SK-N-SH treated with all-trans-retinoic acid at 6 μM for 48 hours (cell line): ENCODE measurements around the gene PPT2.

Experiments
- ATAC-seq: fragments of 200-7000 bp; cut with Tn5 transposase; 3 replicates; pipeline ENCODE4 v1.9.1; 2020; ENCODE audit warnings: mild to moderate bottlenecking, moderate library complexity
- ARNTL ChIP-seq: fragments of 450-650 bp; formaldehyde crosslinking; IDR thresholded peaks from 2 replicates; pipeline ENCODE4 v1.5.0; 2020; ENCODE audit warnings: low read depth, mild to moderate bottlenecking, moderate library complexity, borderline replicate concordance
- BACH2 ChIP-seq: fragments of 250-450 bp; sonication (Bioruptor Pico); IDR thresholded peaks from 2 replicates; pipeline ENCODE4 v1.9.0; 2021; ENCODE audit warnings: mild to moderate bottlenecking, borderline replicate concordance
- CREB5 ChIP-seq: fragments of 250-450 bp; sonication (Bioruptor Pico); IDR thresholded peaks from 2 replicates; pipeline ENCODE4 v1.5.1; 2020; ENCODE audit warnings: low read depth, mild to moderate bottlenecking, moderate library complexity
- CSDC2 ChIP-seq: fragments of 250-450 bp; sonication (Bioruptor Pico); IDR thresholded peaks from 2 replicates; pipeline ENCODE4 v1.5.0; 2020; ENCODE audit warnings: mild to moderate bottlenecking, moderate library complexity
- ESRRG ChIP-seq: fragments of 250-450 bp; sonication (Bioruptor Pico); IDR thresholded peaks from 2 replicates; pipeline ENCODE4 v1.6.1; 2021; ENCODE audit warnings: mild to moderate bottlenecking
- OSR1 ChIP-seq: fragments of 250-450 bp; sonication (Bioruptor Pico); IDR thresholded peaks from 2 replicates; pipeline ENCODE4 v1.8.0; 2022; ENCODE audit warnings: moderate library complexity, mild to moderate bottlenecking, inconsistent platforms
- PPARA ChIP-seq: fragments of 250-450 bp; sonication (Bioruptor Pico); IDR thresholded peaks from 2 replicates; pipeline ENCODE4 v1.5.0; 2020; ENCODE audit warnings: mild to moderate bottlenecking, borderline replicate concordance
- RARB ChIP-seq: fragments of 250-450 bp; sonication (Bioruptor Pico); IDR thresholded peaks from 2 replicates; pipeline ENCODE4 v1.8.0; 2021; ENCODE audit warnings: mild to moderate bottlenecking, moderate library complexity
- SNAI2 ChIP-seq: fragments of 250-450 bp; sonication (Bioruptor Pico); IDR thresholded peaks from 2 replicates; pipeline ENCODE4 v1.5.0; 2020; ENCODE audit warnings: mild to moderate bottlenecking, moderate library complexity
- TCF4 ChIP-seq: fragments of 250-450 bp; sonication (Bioruptor Pico); IDR thresholded peaks from 2 replicates; pipeline ENCODE4 v1.8.0; 2021; ENCODE audit warnings: mild to moderate bottlenecking, moderate library complexity, borderline replicate concordance
- TOX ChIP-seq: fragments of 250-450 bp; sonication (Bioruptor Pico); IDR thresholded peaks from 2 replicates; pipeline ENCODE4 v1.8.0; 2021; ENCODE audit warnings: mild to moderate bottlenecking, moderate library complexity, borderline replicate concordance
- ZC3H10 ChIP-seq: fragments of 250-450 bp; sonication (Bioruptor Pico); IDR thresholded peaks from 2 replicates; pipeline ENCODE4 v1.5.1; 2021; ENCODE audit warnings: mild to moderate bottlenecking, moderate library complexity
- ZFP3 ChIP-seq: fragments of 250-450 bp; sonication (Bioruptor Pico); IDR thresholded peaks from 2 replicates; pipeline ENCODE4 v1.5.0; 2020; ENCODE audit warnings: mild to moderate bottlenecking, moderate library complexity
- ZFP30 ChIP-seq: fragments of 450-650 bp; formaldehyde crosslinking; IDR thresholded peaks from 2 replicates; pipeline ENCODE4 v1.5.0; 2022; ENCODE audit warnings: mild to moderate bottlenecking, moderate library complexity
- ZNF565 ChIP-seq: fragments of 450-650 bp; formaldehyde crosslinking; conservative IDR thresholded peaks from 2 replicates; pipeline ENCODE4 v1.5.0; 2020; ENCODE audit warnings: low read depth, mild to moderate bottlenecking, moderate library complexity
- ZNF70 ChIP-seq: fragments of 450-650 bp; formaldehyde crosslinking; IDR thresholded peaks from 2 replicates; pipeline ENCODE4 v1.5.0; 2020; ENCODE audit warnings: mild to moderate bottlenecking, moderate library complexity
- ZNF8 ChIP-seq: fragments of 450-650 bp; formaldehyde crosslinking; IDR thresholded peaks from 2 replicates; pipeline ENCODE4 v1.5.0; 2020; ENCODE audit warnings: mild to moderate bottlenecking, moderate library complexity
- TF ChIP-seq, protein P1 (sequence below): fragments of 250-450 bp; sonication (Bioruptor Pico); IDR thresholded peaks from 2 replicates; pipeline ENCODE4 v1.8.0; 2020; ENCODE audit warnings: mild to moderate bottlenecking, moderate library complexity, borderline replicate concordance
- TF ChIP-seq, protein P2 (sequence below): fragments of 250-450 bp; sonication (Bioruptor Pico); IDR thresholded peaks from 2 replicates; pipeline ENCODE4 v1.8.0; 2021; ENCODE audit warnings: low read depth, mild to moderate bottlenecking, moderate library complexity, borderline replicate concordance

PPT2 gene

GRCh38 chr6:32127409-32127716 is 26.6 kb upstream of the PPT2 start (continued):
- no peak for TF ChIP-seq CSDC2 (CRISPR knock-in tag)
- TF ChIP-seq ZFP30 (CRISPR knock-in tag): no peak
- TF ChIP-seq, protein P1, sequence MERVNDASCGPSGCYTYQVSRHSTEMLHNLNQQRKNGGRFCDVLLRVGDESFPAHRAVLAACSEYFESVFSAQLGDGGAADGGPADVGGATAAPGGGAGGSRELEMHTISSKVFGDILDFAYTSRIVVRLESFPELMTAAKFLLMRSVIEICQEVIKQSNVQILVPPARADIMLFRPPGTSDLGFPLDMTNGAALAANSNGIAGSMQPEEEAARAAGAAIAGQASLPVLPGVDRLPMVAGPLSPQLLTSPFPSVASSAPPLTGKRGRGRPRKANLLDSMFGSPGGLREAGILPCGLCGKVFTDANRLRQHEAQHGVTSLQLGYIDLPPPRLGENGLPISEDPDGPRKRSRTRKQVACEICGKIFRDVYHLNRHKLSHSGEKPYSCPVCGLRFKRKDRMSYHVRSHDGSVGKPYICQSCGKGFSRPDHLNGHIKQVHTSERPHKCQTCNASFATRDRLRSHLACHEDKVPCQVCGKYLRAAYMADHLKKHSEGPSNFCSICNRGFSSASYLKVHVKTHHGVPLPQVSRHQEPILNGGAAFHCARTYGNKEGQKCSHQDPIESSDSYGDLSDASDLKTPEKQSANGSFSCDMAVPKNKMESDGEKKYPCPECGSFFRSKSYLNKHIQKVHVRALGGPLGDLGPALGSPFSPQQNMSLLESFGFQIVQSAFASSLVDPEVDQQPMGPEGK: no peak
- TF ChIP-seq ZNF70 (CRISPR knock-in tag): no peak
- TF ChIP-seq OSR1 (CRISPR knock-in tag): no peak
- no peak for TF ChIP-seq TCF4 (CRISPR knock-in tag)
- TF ChIP-seq SNAI2 (CRISPR knock-in tag): no peak

- TF ChIP-seq CREB5 (CRISPR knock-in tag) (no peak), ZNF8 (CRISPR knock-in tag) (no peak), ZNF565 (CRISPR knock-in tag) (no peak), SNAI2 (CRISPR knock-in tag) (no peak), BACH2 (CRISPR knock-in tag) (no peak), ZC3H10 (CRISPR knock-in tag) (no peak), PPARA (CRISPR knock-in tag) (no peak), OSR1 (CRISPR knock-in tag) (no peak)
- TF ChIP-seq, all 23 proteins: peak for 0
- peak; percentile 95 for ATAC-seq
Measured at GRCh38 chr6:32127717-32128592, 26.0 kb upstream of the PPT2 start, which contains the start of gene ATF6B. Gene ATF6B (minus strand): TSS chr6:32128246. CDS start chr6:32128207, 39 bp downstream.

DNA sequence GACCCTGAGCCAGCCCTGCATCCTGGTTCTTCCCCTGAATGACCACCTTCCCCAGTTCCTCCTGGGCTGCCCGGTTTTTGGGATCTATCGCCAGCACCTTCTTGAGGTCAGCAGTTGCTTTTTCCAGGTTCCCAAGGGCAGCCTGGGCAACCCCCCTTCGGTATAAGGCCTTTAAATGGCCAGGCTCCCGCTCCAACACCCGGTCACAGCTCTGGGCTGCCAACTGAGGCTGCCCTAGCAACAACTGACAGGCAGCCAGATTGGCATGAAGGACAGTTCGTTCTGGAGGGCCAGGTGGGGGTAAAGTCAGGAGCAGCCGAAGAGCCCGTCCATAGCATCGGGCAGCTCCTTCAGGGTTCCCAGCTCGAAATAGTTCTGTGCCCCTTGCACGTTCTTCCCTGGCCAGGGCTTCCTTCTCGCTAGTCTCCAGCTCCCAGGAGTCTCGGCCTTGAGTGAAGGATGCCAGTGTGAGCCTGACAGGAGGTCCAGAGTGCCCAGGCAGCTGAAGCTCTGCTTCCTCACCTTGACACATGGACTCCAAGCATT is 25.1 kb upstream of the PPT2 start:
- no peak for ATAC-seq
- TF ChIP-seq, protein P1: no peak
- TF ChIP-seq, protein P2, sequence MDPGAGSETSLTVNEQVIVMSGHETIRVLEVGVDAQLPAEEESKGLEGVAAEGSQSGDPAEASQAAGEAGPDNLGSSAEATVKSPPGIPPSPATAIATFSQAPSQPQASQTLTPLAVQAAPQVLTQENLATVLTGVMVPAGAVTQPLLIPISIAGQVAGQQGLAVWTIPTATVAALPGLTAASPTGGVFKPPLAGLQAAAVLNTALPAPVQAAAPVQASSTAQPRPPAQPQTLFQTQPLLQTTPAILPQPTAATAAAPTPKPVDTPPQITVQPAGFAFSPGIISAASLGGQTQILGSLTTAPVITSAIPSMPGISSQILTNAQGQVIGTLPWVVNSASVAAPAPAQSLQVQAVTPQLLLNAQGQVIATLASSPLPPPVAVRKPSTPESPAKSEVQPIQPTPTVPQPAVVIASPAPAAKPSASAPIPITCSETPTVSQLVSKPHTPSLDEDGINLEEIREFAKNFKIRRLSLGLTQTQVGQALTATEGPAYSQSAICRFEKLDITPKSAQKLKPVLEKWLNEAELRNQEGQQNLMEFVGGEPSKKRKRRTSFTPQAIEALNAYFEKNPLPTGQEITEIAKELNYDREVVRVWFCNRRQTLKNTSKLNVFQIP: no peak
- TF ChIP-seq TCF4 (CRISPR knock-in tag) (no peak), PPARA (CRISPR knock-in tag) (no peak), ZNF70 (CRISPR knock-in tag) (no peak), ESRRG (CRISPR knock-in tag) (no peak), RARB (CRISPR knock-in tag) (no peak)
- TF ChIP-seq, all 23 proteins: peak for 0

DNA sequence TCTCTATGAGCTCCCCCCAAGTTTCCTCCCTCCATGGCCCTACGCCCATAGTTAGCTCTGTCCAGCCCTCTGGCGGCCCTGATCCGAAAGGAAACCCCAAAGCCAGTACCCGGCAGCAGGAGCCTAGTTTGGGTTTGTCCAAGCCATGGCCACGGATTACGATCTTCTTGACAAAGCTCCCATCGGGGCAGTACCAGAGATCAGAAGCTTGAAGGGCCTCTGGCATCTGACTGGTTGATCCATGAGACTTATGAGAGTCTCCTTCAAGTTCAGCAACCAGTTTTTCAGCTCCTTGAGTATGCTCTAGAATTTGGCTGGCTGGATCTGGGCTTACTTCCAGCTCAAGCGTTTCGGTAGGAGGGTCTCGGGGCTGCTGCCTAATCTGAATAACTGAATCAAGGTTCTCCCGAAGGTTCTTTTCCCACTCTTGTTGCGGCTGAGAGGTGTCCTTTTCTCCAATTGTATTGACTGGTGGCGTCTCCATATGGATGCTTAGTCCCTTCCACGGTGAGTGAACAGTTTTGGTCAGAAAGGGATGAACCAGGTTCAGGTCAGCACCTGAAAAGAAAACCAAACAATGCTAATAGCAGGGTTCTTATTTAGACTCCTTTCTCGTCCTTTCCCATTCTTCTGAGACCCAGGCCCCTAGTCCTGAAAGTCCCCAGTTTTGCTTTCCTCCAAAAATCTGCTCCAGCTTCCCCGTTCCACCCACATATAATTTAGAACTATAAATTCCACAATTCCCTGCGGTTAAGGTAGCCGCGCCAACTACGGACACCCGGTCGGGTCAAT is 24.4 kb upstream of the PPT2 start:
- ATAC-seq: peak; percentile 25
- TF ChIP-seq ZNF8 (CRISPR knock-in tag) (no peak), TOX (no peak), TCF4 (CRISPR knock-in tag) (no peak), ARNTL (CRISPR knock-in tag) (no peak), ZFP30 (CRISPR knock-in tag) (no peak), ZFP3 (CRISPR knock-in tag) (no peak), CSDC2 (CRISPR knock-in tag) (no peak), CREB5 (CRISPR knock-in tag) (no peak), PPARA (CRISPR knock-in tag) (no peak), SNAI2 (CRISPR knock-in tag) (no peak), RARB (CRISPR knock-in tag) (no peak), ZNF565 (CRISPR knock-in tag) (no peak)
- TF ChIP-seq, protein P1: no peak
